Islet of Langerhans (tissue), 1 donor: Measurements from ENCODE around the gene CARMIL1.
"Not testable (repeated sequence)": the region's sequence is repeated elsewhere in the genome, so short reads cannot be mapped to it uniquely, and the experiment has no call there.

ENCODE experiments used
- FAIRE-seq: peaks from one replicate; lab custom pipeline; 2011; peaks lifted over from hg19 to GRCh38; lab: Jason Lieb, UNC

CARMIL1 gene

DNA sequence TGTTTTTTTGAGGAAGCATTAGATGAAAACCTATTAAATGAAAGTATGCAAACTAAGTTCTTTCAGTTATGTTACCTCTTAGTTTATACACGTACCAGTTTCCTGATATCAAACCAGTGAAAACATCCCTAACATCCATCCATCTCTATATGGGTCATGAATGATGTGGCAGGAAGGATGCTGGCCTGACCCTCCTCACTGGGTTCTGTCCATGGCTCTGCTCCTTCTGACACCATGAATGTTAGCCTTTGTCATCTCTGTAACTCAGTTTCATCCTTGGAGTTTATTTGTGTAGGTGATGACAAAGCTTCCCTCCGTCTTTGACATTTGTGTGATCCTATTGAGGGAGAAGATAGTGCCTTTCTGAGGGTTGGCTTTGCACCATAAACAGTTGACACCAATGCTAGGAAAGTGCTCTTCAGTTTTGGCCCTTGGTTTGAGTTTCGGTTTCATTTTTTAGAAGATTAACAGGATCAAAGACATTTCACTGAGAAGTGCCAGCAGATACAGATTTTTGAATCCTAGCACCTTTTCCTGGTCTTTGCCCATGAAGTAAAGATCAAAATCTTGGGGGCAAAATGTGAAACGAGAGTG lies 300.8 kb downstream of the CARMIL1 start:
- FAIRE-seq, result no peak

DNA sequence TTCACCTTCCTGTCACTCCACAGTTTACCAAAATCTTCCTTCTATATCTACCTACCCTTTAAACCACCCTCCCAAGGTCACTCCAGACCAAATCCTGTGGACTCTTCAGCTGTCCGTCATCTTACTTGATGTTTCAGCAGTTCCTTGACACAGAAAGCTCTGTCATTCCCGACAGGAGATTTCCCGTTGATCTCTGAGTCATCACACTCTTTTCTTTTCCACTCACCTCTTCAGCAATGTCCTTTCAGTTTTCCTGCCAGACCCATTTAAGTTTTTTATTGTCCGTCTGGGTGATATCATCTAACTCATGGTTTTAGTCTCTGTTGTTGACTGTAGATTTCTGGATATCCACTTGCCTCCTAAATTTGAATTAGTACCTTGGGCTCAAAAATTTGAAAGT lies 302.9 kb downstream of the CARMIL1 start:
- no peak for FAIRE-seq

DNA sequence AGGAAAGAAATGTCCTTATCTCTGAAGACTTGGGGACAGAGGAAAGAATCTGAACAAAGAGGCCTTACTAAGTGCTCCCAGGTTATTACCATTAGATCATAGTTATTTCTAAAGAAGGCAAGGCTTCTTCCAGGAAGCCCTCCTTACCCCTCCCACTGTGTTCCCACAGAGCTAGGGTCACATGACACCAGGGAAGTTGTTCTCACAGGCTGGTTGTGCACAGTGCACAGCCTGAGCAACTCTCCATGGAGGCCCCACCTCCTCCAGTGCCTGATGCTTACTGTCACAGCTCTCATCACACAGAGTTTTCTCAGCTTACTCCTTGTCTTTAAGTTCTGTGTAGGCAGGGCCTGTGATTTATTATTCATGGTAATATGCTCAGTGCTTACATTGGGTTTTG lies 303.9 kb downstream of the CARMIL1 start:
- FAIRE-seq, result no peak

DNA sequence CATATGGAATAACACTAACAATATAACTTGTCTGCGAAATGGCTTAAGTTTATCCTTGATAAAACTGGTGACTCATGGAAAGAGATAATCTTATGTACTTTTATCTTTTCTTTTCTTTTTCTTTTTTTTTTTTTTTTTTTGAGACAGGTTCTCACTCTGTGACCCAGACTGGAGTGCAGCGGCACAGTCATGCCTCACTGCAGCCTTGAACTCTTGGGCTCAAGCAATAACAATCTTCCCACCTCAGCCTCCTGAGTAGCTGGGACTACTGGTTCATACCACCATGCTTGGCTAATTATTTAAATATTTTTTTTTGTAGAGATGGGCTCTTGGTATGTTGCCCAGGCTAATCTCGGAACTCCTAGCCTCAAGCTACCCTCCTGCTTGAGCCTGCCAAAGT lies 304.7 kb downstream of the CARMIL1 start:
- no peak for FAIRE-seq

DNA sequence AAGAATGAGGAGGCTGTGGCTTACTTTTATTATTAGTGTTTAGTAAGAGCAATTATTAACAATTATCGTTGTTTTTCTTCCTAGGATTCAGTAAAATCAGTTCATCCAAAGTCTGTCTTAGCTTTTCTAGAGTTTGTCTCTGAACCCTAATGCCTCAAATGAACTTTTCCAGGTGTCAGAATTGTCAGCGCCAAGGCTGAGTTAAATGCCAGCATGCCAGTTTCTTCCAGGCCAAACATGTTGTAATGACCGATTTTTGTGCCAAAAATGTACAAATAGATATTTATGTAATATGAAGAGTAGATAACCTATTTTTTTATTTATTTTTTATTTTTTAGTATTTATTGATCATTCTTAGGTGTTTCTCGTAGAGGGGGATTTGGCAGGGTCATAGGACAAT lies 306.1 kb downstream of the CARMIL1 start:
- FAIRE-seq, result no peak

DNA sequence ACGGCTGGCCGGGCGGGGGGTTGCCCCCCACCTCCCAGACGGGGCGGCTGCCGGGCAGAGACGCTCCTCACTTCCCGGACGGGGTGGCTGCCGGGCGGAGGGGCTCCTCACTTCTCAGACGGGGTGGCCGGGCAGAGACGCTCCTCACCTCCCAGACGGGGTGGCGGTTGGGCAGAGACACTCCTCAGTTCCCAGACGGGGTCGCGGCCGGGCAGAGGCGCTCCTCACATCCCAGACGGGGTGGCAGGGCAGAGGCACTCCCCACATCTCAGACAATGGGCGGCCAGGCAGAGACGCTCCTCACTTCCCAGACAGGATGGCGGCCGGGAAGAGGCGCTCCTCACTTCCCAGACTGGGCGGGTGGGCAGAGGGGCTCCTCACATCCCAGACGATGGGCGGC lies 306.9 kb downstream of the CARMIL1 start:
- not testable (repeated sequence) for FAIRE-seq

DNA sequence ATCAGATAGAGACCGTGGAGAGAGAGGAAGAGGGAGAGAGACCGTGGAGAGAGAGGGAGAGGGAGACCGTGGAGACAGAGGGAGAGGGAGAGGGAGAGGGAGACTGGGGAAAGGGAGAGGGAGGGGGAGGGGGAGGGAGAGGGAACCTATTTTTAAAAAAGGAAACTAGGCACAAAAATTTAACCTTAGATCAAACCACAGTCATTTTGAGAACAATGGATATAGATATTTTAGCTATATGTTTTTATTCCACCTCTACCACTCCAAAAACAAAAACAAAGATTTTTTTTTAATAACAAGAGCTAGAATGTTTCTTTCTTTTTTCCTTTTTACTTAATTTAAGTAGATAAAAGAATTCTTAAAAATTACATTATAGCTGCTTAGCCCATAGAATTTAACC lies 307.8 kb downstream of the CARMIL1 start:
- no peak for FAIRE-seq

DNA sequence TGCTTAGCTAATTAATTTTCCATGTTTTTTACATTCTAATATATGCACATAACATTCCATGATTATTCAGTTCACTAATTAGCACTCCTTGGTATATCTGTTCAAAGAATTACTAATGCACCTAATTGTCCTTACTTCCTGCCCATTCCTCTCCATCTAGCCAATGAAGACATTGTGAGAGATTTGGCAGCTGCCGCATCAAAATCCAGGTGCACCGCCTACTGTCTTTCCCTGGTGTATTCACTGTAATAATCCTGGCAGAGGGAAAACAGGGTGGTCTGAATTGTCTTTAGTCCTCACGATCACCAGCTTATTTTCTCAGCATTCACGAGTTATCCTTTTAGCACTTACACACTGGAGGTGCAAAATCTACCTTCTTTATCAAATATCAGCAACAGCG lies 311.8 kb downstream of the CARMIL1 start:
- no peak for FAIRE-seq

DNA sequence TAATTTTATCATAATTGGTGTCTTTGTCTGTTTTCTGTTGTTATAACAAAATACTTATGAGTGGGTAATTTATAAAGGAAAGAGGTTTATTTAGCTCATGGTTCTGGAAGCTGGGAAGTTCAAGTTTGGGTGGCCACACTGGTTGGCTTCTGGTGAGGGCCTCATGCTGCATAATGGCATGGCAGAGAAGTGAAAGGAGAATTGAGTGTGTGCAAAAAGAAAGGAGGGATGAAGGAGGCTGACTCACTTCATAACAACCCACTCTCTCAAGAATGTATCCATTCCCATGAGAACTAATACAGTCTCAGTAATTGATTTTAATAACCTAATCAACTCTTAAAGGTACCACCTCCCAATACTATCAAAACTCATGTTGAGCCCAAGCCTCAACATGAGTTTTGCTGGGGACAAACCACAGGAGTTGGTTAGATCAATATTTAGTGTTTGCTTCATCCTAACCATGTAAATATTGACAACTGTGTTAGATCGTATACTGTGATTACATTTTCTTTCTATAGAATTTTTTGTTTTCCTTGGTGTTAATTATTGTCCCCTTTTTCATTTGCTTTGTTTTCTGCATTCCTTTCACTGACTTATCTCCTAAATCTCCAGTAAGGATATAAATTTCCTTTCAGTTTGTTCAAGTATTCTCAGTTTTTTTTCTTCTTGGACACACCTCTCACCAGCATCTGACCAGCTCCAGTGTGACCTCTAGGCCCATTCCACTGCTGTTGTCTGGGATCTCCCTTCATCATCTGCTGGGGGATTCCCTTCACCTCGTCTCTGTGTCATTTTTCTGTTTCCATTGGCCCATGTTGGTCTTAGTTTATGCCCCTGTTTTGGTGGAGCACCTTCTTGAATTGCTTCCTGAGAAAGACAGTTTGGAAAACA lies 318.0 kb downstream of the CARMIL1 start:
- FAIRE-seq, result no peak

DNA sequence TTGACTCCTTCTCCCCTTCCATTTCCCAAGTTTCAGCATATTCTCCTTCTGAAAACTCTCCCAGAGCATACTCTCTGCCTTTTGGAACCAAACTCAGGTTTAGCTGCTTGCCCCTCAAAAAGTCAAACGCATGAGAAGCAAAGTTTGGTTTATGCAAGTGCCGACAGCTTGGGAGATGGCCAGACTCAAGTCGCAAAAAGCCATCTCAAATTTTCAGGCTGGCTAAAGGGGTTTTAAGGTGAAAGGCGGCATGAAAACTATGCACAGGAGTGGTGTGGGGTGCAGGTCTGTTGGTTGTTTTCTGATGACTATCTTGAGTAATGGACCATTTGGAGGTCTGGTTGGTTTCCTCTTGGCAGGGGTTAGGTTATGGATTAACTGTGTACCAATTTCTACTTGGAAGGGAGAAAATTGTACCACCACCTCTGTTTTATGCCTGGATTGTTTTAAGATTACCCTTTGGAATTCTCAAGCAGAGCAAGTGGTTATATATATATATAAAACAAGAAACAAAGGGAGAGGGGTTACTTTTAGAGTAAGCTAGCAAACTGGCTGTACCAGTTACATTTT lies 320.4 kb downstream of the CARMIL1 start:
- no peak for FAIRE-seq

DNA sequence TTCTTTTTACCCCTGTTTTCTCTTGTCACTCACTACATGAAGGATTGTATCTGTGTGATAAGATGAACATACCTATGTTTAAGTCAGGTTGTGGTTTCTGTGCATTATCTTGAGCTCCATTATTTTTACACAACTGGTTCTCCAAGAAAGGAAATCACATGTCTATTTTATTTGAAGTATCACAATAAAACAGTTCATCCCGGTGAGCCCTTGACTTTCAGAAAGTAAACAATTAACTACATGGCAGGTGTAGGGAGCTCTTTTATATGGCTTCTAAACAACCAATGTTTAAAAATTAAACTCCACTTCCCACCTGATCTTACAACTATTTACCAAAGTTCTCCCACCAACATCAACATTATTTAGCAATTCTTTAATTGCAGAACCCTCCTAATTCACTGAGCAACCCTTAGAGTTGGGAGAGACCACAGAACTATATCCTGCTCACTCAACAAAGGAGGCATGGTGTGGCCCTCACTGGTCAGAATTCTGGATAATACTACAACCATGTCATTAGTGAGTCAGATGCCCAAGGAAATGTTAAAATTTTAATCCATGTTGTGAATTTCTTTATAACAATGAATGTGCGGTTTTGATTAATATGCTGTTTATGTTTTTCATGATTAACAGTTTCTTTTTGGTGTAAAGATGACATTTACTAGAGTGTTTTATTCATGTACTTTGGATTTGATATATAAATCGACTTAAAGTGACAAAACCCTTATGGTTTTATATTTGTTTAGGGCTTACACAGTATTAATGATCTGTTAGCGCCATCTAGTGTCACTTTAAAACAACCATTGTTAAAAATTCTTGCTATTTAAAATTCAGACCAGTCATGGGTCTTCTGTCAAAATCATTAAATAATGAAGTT lies 322.9 kb downstream of the CARMIL1 start:
- peak; percentile 100 for FAIRE-seq

DNA sequence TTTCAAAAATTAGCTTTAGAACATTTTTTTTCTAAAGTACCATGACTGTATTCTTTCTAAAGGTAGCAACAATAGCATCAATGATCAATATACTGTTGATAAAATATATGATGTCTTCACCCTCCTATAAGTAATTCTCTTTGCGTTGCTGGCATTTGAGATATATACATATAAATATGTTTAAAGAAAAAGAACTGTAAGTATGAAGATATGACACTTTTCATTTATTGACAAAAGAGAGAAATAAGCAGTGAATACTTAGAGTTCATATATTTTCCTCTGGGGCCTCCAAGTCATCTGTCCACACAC lies 323.5 kb downstream of the CARMIL1 start:
- no peak for FAIRE-seq

DNA sequence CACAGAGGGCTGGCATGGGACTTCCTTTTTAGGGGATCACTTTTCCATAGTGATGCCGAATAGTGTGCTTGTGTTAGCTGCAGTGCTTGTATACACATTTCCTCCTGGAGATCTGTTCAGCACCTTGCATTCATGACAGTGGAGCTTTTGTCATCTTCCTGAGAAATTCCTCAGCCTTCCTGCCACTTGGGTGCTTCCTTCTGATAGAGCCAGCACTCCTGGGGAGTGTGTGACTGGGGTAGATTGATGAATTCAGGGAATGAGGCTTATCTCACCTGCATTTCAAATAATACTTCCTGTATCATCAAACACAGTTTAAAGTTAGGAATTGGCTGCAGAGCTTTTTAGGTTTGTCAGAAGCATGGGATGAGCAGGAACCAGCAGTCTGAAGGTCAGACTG lies 324.1 kb downstream of the CARMIL1 start:
- no peak for FAIRE-seq

DNA sequence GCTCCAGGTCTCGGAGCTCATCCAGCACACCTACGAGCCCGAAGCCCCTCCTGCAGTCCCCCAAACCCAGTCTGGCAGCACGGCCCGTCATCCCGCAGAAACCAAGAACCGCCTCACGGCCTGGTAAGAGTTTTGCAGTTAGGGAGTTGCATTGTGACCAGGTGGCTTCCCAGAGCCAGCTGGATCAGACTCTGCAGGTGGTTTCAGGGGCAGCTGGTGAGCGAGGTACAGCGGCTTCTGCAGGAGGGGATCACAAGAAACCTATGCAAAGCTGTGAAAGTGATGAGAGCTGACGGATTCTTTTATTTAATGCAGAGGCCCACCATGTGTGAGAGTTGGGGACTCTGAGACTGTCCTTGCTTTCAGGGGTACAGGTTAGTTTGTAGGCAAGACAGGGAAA lies 327.0 kb downstream of the CARMIL1 start:
- no peak for FAIRE-seq

DNA sequence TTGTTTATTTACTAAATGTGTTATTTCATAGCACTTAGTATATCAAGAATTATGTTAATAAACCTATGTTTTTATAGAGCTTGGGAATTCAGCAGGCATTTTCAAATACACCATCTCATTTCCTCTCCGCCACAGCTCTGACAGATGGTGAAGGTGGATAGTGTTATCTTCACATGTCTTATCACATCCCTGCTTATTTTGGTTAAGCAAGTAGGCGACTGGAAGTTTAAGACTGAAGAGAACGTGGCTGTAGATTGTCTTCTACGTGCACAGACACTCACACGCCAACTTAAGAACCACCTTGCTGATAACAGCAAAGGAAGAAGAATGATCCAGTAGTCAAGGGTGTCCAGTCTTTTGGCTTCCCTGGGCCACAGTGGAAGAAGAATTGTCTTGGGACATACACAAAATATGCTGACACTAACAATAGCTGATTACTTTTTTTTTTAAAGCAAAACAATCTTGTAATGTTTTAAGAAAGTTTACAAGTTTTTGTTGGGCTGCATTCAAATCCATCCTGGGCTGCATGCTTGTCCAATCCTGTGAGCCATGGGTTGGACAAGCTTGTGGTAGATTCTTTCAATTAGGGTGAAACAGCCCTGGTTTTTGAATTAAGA lies 329.5 kb downstream of the CARMIL1 start:
- FAIRE-seq, result no peak

DNA sequence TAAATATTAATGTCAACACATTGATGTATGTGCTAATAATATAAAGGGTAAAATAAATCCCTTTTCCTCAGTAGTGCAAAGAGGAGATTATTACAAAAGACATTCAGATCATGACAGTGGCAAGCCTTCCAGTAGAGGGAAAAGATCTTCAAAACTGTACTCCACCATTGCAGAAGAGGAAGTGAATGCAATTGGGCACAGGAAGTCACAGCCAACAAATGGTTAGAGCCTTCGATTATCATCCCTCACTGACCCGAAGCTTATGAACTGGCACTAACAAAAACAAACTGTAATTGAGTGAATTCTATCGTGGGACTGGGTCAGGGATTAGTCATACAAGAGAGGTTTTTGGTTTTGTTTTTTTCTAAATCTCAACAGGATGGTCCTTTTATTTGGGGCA lies 333.5 kb downstream of the CARMIL1 start:
- no peak for FAIRE-seq

DNA sequence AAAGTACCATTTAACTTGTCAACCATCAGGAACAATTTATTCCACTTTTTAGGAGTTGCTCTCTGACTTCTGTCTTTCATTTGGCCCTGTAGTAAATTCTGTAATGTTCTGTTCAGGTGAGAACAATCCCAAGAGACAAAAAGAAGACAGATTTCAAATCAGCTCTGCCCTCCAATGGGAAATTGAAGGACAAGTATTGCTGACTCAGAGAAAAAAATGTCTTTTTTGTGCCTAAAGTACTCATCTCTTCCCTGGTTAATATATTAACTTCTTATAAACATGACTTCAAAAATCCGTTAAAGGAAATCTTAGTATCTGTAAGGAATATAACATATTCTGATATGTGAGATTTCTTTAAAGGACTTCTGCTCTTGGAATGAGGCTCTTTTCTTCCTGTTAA lies 334.2 kb downstream of the CARMIL1 start:
- no peak for FAIRE-seq

DNA sequence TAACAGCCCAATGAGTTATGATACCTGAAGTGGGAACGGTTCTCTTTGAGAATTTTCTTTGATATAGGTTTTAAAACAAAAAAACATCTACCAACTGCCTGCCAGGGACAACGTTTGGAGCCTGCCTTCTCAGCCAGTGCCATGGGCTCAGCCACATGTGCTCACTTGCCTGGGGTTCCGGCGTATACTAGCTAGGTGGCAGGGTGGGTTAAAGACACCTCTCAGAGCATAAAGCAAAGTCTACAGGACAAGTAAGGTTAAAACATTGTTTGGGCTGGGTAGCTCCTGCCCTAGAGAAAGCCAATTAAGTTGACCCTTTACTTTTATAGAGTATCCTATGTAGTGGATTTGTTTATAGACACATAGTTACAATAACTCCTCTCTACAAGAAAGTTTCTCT lies 334.9 kb downstream of the CARMIL1 start:
- FAIRE-seq, result no peak

DNA sequence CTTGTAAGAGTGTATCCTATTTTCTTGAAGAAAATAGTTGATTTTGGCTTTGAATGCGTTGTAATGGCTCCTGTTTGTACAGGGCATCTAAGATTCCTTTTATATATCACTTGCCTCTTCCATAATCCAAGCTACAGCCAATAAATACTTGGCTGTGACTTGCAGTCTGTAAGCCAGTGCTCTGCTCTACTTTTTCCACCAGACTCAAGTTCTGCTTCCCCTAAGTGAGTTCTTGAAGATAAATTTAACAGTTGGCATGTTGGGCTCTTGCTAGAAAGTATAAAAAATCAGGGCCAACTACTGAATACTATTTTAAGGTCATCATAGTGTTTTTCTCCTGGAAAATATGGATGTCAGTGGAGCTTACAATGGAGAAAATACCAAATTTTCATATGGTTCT lies 336.3 kb downstream of the CARMIL1 start:
- FAIRE-seq, result no peak

DNA sequence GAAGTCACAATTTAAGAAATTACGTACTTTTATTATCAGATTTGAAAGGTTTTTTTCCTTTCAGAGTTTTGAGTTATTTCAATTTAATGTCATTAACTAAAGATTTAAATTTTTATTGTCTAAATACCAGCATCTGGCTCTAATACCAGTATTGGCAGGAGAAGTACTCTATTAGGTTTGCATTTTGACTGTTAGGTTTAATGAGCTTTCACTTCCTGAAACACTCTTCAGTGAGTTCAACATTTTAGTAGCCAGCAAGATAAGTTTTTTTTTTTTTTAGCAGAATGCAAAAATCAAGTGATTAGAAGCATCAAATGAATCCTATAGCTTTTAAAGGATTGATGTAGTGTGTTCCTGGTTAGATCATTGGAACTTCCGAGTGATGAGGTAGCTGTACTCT lies 338.8 kb downstream of the CARMIL1 start:
- FAIRE-seq, result no peak

DNA sequence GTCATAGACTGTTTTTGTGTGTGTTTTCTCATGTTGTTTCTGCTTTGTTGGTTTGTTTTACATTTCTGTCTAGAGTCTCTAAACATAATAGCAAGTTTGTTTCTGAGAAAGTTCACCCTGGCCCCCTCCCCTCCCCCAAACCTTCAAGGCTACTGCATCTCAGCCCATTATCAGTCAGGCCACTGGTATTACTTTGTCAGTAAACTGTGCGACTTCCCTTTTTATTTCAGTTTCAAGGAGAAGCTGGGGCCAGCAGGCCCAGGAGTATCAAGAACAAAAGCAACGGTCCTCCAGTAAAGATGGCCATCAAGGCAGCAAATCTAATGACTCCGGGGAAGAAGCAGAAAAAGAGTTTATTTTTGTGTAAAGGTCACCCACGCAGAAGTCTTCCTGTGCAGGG lies 340.0 kb downstream of the CARMIL1 start:
- no peak for FAIRE-seq

DNA sequence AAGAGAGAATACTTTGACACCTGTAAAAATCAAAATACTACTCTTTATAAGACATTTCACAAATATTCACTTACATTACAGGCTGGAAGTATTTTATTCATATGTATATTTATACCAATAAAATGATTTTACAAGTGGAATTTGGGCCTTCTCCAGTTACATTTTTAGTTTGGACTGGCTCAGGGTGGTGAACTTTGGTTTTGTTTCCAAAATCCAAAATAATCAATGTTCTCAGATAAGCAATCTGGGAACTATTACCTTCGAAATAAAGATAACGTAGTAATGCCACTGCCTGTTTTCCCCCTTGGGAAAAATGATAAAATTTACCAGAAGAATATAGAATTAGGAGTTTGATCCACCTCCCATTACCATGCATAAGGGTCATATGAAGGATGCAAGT lies 341.2 kb downstream of the CARMIL1 start:
- FAIRE-seq, result no peak

DNA sequence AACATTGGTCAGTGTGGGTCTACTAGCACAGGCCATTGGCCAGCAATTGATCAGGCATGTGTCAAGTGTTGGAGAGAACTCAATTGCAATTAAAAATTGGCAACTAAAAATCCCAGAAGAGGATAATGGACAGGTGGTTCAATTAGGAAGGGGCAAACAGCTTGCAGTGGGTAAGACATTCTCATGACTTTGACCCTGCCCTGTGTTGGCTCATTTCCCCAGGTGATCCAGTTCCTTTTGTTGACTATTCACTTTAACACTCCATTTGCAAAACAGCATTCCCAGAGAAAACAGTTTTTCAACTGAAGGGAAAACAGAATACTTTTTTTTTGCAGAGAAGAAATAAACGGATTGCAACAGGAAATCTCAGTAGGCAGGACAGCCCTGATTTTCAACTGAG lies 343.9 kb downstream of the CARMIL1 start:
- no peak for FAIRE-seq
